ENCODE measurements around the gene SBNO2. TPM values are rescaled to one million over a fixed set of nuclear protein-coding genes. Genes with fewer than 3 reads are reported as not detected.

Gene SBNO2
- total RNA-seq, 1 donor from 2014 or later = 32.5 TPM

DNA sequence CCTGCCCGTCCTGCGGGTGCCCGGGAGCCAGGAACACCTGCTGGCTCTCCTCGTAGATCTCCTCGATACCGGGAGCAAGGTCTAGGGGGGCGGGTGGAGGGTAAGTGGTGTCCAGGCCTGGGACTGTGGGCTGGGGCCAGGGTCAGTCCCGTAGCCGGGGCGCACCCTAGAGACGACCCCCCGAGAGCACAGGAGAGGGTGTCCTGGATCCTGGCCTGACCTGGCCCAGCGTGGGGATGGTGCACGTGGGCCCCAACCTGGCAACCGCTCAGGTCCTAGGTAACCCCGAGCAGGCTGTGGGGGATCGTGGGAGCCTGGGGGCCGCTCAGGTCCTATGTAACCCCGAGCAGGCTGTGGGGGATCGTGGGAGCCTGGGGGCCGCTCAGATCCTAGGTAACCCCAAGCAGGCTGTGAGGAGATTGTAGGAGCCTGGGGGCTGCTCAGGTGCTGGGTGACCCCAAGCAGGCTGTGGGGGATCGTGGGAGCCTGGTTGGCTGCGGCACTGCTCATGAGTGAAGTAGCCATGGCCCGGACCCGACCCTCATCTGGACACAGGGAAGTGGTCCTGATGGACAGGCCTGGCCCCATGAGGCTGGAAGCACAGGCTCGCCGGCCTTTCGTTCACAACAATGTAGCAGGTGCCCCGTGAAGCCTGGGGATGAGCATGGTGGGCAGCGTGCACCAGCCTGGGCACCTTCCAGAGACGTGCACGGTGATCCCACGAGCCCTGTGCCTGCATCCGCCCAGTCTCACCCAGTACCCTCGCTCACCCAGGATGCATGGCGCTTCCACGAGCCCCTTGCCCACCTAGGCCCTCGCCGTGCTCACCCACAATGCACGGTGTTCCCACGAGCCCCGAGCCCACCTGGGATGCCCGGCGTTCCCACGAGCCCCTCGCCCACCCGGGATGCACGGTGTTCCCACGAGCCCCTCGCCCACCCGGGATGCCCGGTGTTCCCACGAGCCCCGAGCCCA lies 64.1 kb downstream of the SBNO2 start:
- TF ChIP-seq, protein P1, sequence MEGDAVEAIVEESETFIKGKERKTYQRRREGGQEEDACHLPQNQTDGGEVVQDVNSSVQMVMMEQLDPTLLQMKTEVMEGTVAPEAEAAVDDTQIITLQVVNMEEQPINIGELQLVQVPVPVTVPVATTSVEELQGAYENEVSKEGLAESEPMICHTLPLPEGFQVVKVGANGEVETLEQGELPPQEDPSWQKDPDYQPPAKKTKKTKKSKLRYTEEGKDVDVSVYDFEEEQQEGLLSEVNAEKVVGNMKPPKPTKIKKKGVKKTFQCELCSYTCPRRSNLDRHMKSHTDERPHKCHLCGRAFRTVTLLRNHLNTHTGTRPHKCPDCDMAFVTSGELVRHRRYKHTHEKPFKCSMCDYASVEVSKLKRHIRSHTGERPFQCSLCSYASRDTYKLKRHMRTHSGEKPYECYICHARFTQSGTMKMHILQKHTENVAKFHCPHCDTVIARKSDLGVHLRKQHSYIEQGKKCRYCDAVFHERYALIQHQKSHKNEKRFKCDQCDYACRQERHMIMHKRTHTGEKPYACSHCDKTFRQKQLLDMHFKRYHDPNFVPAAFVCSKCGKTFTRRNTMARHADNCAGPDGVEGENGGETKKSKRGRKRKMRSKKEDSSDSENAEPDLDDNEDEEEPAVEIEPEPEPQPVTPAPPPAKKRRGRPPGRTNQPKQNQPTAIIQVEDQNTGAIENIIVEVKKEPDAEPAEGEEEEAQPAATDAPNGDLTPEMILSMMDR (conservative IDR thresholded peaks at IDR 0.05) = no peak
- DNase-seq (ENCODE audit: low read depth, low spot score) = no peak
- Mint-ChIP-seq H3K9me3 (no peaks in the 10 kb centered on the region), H3K27me3 (ENCODE audit: low read depth) (no peaks in the 10 kb centered on the region), H3K4me1 (no peaks in the 10 kb centered on the region), H3K4me3 (no peak overlapping the region), H3K27ac (ENCODE audit: unreplicated experiment) (no peak overlapping the region), H3K36me3 (ENCODE audit: low read depth) (no peaks in the 10 kb centered on the region)

DNA sequence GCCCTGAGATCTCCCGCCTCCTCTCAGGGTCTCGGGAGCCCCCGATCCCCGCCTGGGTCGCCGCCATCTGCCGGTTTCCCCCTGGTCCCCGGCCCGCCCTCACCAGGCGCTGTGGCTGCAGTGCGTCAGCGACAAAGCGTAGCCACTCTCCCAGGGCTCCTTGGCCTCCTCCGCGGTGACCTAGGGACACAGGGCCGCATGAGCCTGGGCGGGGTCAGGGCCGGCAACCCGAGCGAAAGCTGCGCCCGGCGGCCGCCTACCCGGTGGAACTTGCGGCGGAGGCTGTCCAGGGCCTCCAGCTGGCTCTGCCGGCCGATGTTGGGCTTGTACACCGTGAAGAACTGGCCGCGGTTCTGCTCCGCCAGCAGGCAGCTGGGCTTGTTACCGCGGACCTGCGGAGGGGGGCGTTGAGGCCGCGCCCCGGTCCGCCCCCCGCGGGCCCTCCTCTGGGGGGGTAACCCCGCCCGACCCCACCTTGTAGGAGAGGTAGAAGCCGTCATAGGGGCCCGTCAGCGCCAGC lies 65.0 kb downstream of the SBNO2 start:
- Mint-ChIP-seq H3K27ac (ENCODE audit: unreplicated experiment) (no peak overlapping the region), H3K4me1 (no peaks in the 10 kb centered on the region), H3K36me3 (ENCODE audit: low read depth) (no peaks in the 10 kb centered on the region), H3K4me3 (no peak overlapping the region), H3K9me3 (no peaks in the 10 kb centered on the region), H3K27me3 (ENCODE audit: low read depth) (no peaks in the 10 kb centered on the region)
- TF ChIP-seq, protein P1 (conservative IDR thresholded peaks at IDR 0.05) = no peak
- no peak for DNase-seq (ENCODE audit: low read depth, low spot score)

DNA sequence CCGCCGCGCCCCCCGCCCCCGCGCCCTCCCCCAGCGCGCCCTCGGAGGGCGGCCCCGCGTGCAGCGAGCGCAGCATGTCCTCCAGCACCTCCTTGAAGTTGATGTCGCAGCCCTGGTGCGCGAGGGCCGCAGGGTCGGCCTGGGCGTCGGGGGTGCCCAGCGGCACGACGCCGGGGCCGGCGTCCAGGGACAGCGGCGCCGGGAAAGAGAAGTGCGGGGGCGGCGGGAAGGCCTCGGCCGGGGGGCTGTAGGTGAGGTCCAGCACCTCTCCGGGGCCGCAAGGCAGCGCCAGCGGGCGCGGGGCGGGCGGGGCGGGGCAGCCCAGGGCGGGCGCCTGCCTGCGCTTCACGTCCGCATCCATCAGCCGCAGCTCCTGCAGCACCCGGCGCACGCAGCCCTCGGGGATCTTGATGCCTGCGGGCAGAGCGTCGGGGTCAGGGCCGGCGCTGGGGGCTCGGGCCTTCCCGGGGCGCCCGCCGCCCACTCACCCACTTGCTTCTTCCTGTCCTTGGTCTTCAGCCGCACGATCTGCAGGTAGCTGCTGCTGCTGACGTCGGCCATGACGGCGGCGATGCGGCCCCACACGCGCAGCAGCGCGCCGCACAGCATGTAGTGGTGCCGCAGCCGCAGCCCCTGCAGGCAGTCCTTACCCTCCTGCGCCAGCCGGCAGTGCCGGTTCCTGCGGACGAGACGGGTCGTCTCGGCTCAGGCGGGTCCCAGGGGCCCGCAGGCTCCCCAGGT lies 65.6 kb downstream of the SBNO2 start:
- no peak overlapping the region for H3K27ac Mint-ChIP-seq (ENCODE audit: unreplicated experiment)
- no peaks in the 10 kb centered on the region for H3K9me3 Mint-ChIP-seq
- no peak for DNase-seq (ENCODE audit: low read depth, low spot score)
- peak overlapping the region; percentile 51 for H3K4me3 Mint-ChIP-seq
- H3K27me3 Mint-ChIP-seq (ENCODE audit: low read depth) = no peaks in the 10 kb centered on the region
- no peaks in the 10 kb centered on the region for H3K36me3 Mint-ChIP-seq (ENCODE audit: low read depth)
- TF ChIP-seq, protein P1 (conservative IDR thresholded peaks at IDR 0.05) = no peak
- peaks cover 3% of the 10 kb centered on the region for H3K4me1 Mint-ChIP-seq

DNA sequence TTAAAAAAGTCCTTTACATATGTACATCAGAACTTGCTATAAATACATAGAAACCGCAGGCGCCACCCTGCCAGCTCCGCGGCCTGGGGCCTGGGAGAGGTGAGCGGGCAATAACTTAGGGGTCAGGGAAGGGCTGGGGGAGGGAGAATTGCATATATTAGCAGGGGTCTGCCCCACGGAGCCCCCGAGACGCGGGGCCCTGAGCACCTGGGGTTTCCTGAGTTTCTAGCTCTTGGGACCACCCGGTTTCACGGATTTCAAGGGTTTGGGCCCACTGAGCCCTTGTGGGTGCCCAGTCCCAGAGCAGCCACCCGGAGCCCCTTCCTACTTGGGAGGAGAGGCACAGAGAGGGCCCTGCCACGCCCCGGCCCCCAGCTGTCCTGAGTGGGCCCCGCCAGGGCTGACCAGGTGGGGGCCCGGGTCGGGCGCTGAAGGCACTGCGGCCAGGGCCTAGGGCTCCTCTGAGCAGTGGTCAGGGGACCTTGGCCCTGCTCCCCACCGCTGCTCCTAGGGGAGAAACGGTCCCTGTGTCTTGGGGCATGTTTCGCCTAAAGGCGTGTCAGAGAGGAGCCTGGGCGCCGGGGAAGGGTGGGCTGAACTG lies 66.3 kb downstream of the SBNO2 start:
- H3K4me1 Mint-ChIP-seq = peaks cover 6% of the 10 kb centered on the region
- TF ChIP-seq, protein P1 (conservative IDR thresholded peaks at IDR 0.05) = no peak
- H3K36me3 Mint-ChIP-seq (ENCODE audit: low read depth) = no peaks in the 10 kb centered on the region
- H3K27ac Mint-ChIP-seq (ENCODE audit: unreplicated experiment) = no peak overlapping the region
- no peaks in the 10 kb centered on the region for H3K9me3 Mint-ChIP-seq
- no peak for DNase-seq (ENCODE audit: low read depth, low spot score)
- no peaks in the 10 kb centered on the region for H3K27me3 Mint-ChIP-seq (ENCODE audit: low read depth)
- H3K4me3 Mint-ChIP-seq = peak overlapping the region; percentile 84

Data from neural crest cell (in vitro differentiated cells).